KBM-7 (cell line): Measurements from ENCODE around the gene SNW1.
"Not testable (repeated sequence)": the region's sequence is repeated elsewhere in the genome, so short reads cannot be mapped to it uniquely, and the experiment has no call there.

Source experiments
- DNase-seq: peaks from one replicate; pipeline ENCODE4 v3.0.0-alpha.2; 2015
- in situ Hi-C: fragments of 300-500 bp; cut with MboI; formaldehyde crosslinking; loops from 2 replicates; pipeline ENCODE4 v1.14.3; 2020; ENCODE audit warnings: low sequenced_read_pairs, low pct_unique_long_range_greater_than_20kb, mixed read lengths

Gene SNW1

DNA sequence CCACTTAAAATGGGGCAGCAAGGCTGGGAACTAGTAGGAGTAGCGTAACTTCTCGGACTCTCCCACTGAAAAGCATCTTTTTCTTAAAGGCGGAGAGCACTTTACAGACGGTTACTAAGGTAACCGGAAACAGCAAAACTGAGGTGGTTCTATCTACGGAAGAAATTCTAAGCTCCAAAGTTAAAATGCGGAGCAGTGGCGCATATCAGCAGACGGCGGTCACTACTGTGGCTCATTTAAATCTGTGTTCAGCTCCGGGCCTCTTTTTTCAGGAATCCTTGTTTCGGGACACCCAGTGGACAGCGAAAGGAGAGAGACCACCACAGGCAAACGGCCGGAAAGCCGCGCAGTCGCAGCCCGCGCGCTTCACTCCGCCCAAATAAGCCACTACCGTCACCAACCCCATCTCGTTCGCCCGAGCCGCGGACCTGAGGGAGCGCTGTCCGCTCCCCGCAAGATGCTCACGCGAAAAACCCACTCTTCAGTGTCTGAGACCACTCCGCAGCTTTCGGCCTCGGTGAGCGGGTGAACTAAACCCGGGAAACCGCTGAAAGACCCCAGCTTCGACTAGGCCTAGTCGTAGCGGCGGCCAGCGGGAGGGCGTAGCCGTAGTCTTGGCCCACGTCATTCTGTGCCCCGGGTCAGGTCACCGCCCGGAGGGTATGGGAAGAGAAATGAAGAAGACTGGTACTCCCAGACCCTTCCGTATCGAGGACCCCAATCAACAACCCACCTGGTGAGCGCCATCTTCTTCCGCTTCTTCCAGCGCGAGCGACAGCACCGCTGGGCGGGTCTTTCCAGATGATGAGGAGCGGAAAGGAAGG is at the start of gene SNW1:
Gene SNW1, minus strand, starts transcription at position 776 of the 824 bp plus-strand sequence. Its CDS starts 29 bp downstream, at position 747.
- in situ Hi-C loops: no loop called here
- peak; percentile 95 for DNase-seq

- in situ Hi-C loops: no loop called here
- no peak for DNase-seq
These were observed 48.1 kb upstream of the SNW1 start for GRCh38 chr14:77809011-77809410.

DNA sequence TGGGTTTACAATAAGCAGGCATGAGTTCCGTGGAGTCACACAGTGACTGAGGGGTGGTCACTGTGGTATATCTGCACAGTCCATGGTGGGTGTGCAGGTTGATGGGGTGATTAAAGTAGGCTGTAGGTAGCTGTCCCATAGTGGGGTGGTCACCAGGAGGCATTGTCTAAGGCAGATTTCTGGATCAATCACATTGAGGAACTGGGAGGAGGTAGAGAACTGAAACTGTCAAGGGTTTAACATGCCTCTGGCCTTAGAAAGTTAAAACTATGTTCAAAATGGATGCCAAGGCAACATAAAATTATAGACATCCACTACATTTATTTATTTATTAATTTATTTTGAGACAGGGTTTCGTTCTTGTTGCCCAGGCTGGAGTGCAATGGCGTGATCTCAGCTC is 47.3 kb upstream of the SNW1 start:
- no peak for DNase-seq
- in situ Hi-C loops: no loop called here

GRCh38 chr14:77805706-77806105 is 44.8 kb upstream of the SNW1 start:
- no peak for DNase-seq
- in situ Hi-C loops: no loop called here

DNA sequence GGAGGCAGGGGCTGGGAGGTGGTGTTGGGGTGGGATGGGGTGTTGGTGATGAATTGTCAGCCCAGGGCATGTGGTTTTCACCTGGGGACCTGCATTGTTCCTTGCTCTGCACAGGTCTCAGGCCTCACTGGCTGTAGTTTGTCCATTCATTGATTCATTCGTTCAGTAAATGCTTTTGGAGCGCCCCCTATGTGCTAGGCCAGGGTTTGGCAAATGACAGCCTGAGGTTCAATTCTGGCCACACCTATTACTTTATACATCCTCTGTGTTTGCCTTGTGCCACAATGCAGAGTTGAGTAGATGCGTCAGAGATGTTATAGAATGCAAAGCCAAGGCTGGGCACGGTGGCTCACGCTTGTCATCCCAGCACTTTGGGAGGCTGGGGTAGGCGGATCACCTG is 43.6 kb upstream of the SNW1 start:
- in situ Hi-C loops: no loop called here
- DNase-seq: peak; percentile 54

- in situ Hi-C loops: no loop called here
- DNase-seq: no peak
These were observed 39.9 kb upstream of the SNW1 start for GRCh38 chr14:77800814-77801213.

DNA sequence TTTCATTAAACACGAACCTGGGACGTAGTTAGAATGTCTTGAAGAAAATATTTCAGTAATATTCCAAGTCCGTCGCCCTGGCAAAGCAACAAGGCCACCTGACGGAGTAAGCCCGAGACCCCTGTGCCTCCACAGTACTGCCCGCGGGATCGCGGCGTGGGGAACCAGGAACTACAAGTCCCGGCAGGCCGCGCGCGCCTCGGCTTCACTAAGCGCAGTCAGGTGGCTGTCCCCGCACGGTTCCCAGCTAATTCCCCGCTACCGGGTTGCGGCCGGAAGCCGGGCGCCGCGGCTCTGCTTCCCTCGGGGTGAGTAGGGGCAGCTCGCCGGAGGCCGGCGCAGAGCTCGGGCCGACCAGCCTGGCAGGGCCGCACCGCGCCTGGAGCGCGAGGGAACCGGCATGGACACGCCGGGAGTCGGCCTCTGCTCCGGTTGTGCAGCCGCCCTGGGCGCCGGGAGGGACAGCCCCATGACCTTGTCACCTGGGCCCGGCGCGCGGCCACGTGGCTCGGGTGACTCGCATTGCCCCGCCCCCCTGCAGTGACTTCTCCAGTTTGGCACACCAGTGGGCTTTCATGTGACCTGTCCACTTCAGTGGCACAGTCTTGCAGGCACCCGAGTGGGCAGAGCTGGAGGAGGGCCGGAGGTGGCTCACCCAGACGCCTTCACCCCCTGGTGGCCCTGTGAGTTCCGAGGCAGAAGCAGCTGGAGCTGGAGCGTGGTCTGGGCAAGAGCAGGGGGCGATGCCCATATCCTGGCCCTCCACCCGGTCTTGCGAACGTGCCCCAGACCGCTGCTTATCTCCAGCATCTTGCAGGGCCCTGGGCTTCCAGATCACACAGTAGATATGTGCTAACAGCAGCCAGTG is 39.1 kb upstream of the SNW1 start, which contains the start of gene ADCK1:
Gene ADCK1, plus strand, starts transcription at position 247 of the 868 bp plus-strand sequence. CDS start 18,870 bp downstream, outside the sequence.
- peak; percentile 89 for DNase-seq
- in situ Hi-C loops: no loop called here

DNA sequence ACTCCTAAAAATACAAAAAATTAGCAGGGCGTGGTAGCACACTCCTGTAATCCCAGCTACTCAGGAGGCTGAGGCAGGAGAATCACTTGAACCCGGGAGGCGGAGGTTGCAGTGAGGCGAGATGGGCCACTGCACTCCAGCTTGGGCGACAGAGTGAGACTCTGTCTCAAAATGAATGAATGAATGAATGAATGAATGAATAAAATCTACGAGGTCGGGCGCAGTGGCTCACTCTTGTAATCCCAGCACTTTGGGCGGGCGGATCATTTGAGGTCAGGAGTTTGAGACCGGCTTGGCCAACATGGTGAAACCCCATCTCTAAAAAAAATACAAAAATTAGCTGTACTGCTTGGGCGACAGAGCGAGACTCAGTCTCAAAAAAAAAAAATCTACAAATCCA is 38.5 kb upstream of the SNW1 start:
- in situ Hi-C loops, DNase-seq: not testable (repeated sequence)

DNA sequence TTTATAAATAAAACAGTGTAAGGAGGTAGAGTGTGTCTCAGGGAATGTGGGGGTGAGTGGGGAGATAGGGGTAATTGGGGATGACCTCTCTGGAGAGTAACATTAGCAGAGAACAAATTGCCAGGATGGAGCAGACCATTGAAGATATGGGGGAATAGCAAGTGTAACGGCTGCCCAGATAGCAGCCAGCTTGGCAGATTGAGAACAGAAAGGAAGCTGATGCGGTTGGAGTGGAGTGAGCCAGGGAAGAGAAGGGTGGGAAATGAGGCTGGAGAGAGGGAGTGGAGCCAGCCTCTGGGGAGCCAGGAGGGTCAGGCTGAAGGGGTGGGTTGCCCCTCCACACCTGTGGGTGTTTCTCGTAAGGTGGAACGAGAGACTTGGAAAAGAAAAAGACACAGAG is 33.4 kb upstream of the SNW1 start:
- in situ Hi-C loops: no loop called here
- DNase-seq: no peak

DNA sequence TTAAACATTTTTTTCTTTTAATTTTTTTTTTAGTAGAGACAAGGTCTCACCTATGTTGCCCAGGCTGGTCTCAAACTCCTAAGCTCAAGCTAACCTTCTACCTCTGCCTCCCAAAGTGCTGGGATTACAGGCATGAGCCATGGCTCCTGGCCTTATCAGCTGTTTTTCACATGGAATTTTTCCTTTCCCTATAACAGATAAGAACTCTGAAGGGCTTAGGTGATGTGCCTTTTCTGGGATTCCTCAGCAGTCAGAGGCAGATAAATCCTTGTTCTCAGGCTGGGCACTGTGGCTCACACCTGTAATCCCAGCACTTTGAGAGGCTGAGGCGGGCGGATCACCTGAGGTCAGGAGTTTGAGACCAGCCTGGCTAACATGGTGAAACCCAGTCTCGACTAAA is 32.3 kb upstream of the SNW1 start:
- DNase-seq, in situ Hi-C loops: not testable (repeated sequence)

GRCh38 chr14:77791225-77791600 is 30.3 kb upstream of the SNW1 start:
- in situ Hi-C loops: no loop called here
- DNase-seq: no peak

GRCh38 chr14:77790566-77791224 is 29.7 kb upstream of the SNW1 start:
- in situ Hi-C loops: no loop called here
- no peak for DNase-seq

DNA sequence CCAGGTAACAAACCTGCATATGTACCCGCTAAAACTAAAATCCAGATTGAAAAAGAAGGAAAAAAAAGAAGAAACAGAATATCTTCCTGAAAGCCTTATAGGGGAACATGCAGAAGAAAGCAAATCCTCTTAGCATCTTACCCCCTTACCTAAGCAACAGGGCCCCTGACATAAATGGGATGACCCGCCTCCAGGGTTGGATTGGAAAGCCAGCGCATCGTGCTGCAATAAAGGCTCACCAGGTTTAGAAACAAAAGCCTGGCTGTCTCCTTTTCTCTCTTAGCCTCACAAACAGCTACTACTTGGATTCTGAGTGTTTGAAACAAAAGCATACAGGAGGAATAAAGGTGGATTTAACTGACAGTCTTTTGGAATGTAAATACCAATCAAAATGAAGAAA is 25.2 kb upstream of the SNW1 start:
- in situ Hi-C loops: no loop called here
- no peak for DNase-seq

DNA sequence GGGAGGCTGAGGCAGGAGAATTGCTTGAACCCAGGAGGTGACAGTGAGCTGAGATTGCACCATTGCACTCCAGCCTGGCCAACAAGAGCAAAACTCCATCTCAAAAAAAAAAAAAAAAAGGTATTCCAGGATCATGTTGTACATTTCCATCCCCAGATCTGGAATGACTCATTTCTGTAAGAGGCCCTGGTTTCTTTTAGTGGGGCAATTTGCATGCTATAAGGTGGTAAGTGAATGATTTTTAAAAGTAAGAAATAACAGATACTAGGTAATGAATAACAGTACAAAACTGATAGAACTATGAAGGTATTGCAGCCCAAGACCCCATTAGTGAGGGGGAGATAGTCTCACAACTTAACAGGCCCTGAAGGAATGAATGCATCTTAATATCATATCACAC is 21.2 kb upstream of the SNW1 start:
- in situ Hi-C loops: no loop called here
- DNase-seq: no peak

DNA sequence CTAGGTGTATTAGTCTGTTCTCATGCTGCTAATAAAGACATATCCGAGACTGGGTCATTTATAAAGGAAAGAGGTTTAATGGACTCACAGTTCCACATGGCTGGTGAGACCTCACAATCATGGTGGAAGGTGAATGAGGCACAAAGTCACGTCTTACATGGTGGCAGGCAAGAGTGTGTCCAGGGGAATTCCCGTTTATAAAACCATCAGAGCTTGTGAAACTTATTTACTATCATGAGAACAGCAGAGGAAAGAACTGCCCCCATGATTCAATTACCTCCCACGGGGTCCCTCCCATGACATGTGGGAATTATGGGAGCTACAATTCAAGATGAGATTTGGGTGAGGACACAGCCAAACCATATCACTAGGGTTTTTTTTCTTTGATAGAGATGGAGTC is 13.0 kb upstream of the SNW1 start:
- DNase-seq, in situ Hi-C loops: not testable (repeated sequence)

DNA sequence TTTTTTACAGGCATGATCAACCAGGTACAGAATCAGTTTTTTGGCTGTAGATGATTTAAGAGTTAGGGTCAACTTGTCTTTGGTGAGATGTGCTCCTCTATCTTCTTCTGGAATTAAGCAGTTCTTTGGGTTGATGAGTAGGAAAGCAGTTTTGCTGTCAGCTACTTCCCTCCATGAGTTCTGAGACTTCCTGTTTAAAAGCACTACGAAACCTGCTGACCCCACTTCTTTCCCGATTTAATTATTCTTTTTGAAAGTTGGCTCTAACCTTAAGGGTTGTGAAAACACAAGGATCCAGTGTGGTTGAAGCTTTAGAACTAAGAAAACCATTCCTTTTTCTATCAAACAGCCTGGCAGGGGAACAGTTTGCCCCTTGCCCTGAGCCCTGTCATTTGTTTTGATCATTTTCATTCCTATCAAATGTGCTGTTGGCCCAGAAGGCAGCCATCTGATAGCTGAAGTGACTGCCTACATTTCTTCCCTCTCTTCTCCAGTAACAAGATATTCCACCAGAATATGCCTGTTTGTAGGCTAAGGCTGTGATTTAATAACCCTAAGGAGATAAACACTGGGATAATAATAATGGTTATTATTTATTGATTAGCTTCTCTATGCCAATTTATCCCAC is 7.6 kb upstream of the SNW1 start:
- in situ Hi-C loops, DNase-seq: not testable (repeated sequence)

DNA sequence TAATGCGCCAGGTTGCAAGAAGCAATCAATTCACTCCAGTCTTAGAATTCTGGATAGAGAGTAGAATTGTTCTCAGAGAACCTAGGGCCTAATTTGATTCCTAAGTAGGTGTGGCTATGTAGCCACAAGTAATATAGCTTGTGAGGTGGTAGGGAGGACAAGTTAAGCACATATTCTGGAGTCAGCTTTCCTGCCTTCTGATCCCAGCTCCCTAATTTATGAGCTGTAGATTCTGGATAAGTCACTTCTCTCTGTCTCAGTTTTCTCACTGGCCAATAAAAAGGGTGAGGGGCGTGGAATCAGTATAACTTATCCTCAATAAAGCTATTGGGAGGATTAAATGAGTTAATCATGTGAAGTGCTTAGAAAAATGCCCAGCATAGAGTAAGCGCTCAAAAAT is 3.0 kb upstream of the SNW1 start:
- in situ Hi-C loops: no loop called here
- DNase-seq: no peak

DNA sequence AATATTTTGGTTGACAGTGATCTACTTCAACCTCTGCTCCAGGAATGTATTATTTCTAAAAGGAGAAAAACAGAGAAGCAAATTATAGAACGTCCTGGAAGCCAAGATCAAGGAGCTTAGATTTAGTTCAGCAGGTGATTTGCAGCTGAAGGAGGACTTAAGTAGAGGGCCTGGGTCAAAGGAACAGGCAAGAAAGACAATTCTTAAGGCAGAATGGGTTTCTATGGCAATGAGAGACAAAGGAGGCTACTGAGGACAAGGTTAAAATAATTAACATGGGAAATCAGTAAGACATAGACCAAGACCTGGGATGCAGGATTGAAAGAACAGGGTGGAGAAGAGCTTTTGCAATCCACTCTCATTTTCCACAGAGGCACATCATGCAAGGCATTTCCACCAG is 2.4 kb upstream of the SNW1 start:
- no peak for DNase-seq
- in situ Hi-C loops: no loop called here

- peak; percentile 44 for DNase-seq
These were observed 412 bp upstream of the SNW1 start for GRCh38 chr14:77761205-77761931.

More at GRCh38 chr14:77761205-77761931, 412 bp upstream of the SNW1 start:
- in situ Hi-C loops: no loop called here
